GM21447 (cell line): ENCODE results near the gene TSHZ2.

ENCODE experiments used
- ATAC-seq: cut with Tn5 transposase; IDR thresholded peaks from one replicate; pipeline ENCODE4 v1.9.1; 2021; ENCODE audit not compliant: unreplicated experiment

Gene TSHZ2

DNA sequence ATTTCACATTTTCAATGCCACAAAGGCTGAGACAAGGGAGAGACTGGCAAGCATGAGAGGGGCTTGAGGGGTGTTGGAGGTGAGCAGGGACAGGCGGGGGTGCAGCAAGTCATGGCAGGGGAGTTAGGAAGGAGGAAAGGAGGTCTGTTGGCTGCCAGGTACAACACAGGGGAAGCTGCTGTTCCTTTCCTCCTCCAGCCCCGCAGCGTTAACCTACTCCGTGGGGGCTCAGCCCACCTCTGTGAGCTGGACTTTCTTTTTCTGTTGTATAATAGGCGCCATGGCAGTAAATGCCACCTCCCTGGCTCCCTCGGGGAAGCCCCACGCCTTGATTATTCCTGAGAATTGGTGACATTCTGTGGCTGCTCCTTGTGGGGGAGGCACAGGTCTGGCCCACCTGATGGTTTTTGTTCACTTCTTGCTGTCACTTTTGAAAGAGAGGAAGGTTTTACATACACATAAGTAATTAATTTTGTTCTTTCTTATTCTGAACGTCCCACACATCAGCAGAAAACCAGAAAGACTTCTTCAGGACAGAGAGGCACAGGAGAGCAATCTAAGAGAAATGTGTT is 293.2 kb downstream of the TSHZ2 start:
- ATAC-seq: no peak

DNA sequence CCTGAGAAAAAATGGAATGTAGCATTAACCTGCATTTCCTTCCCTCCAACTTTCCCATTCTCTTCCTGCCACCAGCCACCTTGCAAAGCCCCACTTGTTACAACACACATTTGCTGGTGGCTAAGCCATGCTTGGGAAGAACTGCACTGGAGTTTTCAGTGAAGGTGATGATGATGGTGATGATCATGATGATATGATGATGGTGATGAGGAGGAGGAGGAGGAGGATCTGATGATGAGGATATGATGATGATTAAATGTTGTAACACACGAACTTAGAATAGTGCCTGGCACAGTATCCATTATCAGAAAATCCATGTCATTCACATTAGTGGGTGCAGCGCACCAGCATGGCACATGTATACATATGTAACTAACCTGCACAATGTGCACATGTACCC is 297.2 kb downstream of the TSHZ2 start:
- no peak for ATAC-seq

DNA sequence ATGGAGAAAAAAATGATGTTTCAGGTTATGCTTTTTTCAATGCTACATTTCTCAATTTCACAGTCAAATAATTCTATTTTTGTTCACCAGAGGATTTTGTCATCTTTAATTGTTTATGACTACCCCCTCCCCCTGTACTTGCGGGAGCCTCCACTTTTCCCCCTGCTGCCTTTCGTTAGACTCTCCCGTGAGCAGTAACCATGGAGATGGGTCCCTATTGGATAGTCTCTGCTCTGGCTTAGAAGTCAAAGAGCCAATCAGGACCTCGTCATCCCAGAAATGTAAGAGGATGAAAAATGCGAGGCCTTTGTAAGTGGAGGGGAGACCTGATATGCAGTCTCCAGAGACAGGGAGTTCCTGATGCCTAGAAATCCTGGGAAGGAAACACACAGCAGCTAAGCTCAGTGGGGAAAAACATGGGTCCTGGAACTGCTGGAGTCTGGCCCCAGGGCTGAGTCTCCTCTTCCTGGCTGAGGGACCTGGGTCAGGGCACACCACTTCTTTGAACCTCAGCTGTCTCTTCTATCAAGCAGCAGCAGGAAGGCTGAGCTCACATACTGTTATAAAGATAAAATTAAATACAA is 298.7 kb downstream of the TSHZ2 start:
- ATAC-seq: no peak

DNA sequence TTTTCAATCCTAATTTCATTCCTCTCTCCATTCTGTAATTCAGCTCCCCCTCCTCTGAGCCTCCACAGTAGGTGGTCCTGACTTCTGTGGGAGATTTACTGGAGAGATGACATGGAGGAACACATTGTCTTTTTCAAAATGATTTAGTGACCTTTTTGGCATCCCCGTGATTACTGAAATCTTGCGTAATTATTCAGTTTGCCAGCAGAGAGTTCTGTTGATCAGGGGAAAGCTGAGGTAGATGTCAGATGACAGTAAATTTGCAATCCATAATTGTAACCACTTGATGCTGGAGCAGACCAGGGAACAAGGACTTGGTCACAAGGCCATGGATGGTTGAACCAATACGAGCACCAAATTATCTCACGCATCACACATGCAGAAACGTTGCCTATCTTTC is 302.2 kb downstream of the TSHZ2 start:
- no peak for ATAC-seq

DNA sequence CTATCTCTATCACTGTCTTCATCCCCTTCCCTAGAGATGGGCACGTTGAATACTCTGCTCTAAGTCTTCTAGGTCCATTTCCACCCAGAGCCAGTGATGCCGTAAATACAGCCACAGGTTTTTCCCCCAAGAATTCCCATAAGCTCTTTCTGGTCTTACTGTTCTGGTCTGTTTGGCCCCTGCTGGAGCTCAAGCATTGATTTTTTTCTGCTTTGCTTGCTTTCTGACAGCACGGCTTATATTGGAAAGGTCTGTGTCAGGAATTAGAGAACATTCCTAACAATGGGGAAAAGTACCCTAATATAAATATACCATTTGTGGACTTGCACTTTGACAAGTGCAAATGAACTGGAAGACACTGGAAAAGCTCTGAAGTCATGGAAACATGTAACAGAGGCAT is 302.6 kb downstream of the TSHZ2 start:
- no peak for ATAC-seq

DNA sequence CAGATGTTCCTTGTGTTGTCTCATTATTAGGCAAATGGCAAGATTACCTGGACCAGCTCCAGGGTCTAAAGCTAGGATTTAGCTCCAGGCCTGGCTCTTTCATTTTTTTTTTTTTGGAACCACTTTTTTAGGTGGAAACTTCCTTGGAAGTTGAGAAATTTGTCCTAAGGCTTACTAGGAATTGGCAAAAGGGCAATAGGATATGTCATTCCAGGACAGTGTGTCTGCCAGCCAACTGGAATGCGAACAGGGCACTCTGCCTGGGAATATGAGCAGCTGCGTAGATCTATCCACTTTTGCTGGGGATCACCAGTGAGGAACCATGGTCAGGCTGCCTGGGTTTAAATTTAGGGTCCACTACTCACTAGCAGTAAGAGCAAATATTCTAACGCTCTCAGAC is 304.0 kb downstream of the TSHZ2 start:
- ATAC-seq: no peak

DNA sequence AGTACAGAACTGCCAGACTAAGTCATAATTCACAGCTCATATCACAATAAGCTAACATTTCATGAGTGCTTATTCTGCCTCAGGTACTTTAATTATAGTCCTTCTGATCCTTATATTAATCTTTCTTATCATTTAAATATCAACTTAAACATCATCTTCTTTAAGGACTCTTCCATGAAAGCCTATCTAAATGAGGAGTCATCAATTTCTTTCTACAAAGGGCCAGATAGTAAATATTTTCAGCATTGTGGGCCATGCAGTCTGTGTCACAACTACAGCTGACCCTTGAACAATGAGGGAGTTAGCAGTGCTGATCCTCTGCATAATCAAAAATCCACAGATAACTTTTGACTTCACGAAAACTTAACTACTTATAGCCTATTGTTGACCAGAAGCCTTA is 306.4 kb downstream of the TSHZ2 start:
- ATAC-seq: no peak

DNA sequence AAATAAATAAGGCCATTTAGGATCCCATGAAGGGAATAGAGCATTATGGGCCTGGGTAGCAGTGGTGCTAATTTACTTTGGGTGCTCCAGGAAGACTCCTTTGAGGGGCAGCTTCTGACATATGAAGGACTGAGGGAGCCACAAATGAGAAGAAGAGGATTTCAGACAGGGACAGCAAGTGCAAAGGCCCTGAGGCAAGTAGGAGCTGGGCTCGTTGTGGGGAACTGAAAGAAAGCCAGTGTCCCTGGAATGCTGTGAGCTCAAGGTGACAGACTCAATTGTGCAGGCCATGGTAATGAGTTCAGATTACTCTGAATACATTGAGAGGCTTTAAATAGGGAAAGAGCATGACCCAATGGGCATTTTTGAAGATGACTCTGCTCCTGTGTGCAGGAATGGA is 307.6 kb downstream of the TSHZ2 start:
- ATAC-seq: no peak

DNA sequence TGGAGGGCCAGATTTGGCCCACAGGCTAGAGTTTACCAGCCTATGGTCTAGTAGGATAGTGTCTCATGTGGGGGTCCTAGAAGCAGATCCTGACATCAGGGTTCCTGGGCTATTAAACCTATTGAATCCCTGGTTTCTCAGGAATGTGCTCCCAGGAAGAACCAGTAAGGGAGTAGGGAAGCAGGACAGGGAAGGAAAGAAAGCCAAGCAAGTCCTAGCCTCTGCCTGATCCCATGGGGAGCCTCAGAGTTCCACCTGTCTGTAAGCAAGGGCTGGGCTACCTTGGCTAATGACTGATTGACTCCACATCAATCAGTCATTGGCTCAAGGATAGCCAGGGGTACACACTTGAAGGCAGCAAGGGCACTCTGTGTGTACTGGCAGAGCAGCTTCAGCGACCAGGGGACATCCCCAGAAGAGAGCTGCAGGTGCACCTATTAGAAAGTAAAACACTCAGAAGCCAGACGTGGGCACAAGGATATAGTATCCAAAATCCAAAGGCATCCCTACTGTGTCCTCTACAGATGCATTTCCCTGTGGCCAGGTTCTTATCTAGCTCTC is 309.5 kb downstream of the TSHZ2 start:
- no peak for ATAC-seq

DNA sequence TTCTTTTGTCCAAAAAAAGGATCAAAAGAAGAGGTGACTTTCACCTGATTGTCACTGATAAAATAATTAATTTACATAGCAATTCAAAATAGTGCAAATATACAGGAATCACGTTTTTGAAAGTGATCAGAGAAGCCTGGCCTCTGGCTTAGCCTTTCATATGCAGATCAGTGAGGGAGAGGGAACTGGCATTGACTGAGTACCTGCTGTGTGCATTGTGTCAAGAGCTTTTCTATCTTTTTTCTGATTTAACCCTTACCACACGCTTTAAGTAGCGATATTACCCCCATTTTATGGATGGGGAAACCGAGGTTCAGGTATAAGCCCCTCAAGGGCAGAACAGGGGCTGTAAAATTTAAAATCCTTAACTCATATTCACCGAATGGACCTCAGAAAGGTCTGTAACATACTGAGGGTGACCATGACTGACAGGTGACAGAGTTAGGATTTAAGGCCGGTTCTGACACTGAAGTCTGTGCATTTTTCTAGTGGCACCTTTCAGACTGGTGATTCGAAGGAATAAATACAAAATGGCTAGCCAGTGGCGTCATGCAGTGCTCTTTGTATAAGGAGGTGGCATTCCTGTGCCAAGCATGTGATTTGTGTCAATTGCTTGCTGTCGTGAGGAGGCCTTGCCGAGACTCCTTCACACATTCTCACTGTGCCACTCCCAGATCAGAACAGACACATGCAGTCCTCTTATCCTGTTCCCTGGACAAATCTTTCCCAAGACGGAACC is 310.2 kb downstream of the TSHZ2 start:
- ATAC-seq: no peak

DNA sequence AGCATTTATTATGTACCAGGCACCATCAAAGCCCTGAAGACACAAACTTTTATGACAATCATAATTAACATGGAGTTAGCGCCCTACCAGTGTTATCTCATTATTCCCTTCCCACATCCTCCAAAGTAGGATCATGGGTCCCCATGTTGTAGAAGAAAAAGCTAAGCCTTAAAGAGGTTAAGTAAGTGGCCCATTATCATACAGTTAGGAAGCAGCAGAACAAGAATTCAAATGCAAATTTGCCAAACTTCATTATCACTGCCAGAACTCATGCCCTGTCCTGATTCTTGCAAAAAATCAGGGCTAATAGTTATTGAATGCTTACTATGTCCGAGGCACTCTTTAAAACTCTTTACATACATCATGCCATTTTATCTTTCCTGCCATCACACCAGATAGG is 310.9 kb downstream of the TSHZ2 start:
- no peak for ATAC-seq

DNA sequence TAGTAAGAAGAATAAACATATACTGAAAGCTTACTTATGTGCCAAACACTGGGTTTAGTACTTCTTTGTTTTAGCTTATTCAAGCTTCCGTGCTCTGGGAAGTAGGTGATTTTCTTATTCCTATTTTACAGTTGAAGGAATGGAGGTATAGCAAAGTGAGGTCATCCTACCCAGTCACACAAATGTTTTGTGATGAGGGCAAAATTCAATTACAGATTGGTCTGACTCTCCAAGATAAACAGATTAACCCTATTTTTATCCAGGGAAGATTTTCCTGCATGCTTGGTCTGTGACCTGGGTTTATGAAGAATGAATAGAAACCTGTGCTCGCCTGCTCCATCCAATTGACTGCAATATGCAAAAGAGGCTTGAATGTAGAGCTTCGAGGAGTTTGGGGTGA is 311.4 kb downstream of the TSHZ2 start:
- no peak for ATAC-seq

DNA sequence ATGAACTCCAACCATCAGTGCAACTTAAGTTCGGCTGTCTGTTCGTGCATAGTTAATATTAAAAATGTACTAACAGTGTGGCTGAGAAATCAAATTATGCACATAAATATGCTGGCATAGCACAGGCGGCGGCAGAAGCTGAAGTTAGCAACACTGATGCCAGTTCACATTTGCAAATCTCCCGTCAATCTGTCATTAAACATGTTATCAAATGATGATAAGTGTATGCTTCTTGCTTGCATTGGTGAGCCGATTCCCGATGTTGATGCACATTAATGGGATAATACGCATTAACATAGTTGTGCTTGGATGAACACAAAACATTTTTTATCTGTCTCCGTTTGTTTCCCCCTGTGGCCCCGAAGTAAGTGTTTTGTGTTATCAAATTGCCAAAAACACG is 312.1 kb downstream of the TSHZ2 start:
- ATAC-seq: no peak

DNA sequence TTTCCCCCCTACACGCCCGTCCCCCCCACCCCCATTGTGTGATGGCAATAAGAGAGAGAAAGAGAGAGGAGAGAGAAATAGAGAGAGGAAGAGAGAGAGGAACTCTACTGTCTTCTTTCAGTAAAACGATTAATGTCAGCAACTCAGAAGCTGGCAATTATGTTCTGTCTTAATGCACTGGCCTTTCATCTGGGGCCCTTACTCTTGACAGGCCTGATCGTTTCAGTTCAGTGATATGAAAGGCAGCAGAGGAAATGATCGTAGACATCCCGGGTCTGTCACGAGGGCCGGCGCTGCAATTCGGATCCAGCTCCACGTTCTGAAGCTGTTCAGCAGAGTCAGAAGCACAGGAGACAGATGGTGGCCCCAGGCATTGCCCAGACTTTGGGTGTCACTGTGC is 312.5 kb downstream of the TSHZ2 start:
- no peak for ATAC-seq

DNA sequence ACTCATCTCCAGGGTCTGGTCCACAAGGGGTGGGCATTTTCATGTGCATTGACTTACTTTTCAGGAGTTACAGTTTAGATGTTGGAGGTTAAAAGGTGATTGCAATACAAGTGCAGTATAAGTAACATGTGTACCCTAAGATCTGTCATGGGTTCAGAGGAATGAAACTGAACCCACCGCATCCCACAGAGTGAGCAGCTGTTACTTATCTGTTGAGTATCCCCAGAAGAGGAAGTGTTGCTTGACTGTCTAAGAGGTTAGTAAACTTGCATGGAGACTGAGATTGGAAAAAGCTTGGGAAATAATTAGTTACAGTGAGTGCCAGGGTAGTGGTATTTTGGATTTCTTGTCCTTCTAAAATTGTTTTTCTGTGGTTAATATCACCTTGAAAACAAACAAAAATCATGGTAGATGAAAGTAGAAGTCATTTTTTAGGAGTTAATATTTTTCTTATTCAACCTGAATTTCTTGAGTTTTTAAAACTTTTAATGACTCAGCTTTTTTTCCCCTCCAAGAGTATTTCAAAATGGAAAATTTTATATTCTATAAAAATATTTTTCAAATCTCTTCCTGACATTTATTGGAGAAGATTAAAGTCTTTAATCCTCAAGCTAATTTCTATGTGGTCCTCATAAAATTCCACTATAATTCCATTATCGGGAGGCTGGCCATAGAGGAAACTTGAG is 315.3 kb downstream of the TSHZ2 start:
- ATAC-seq: no peak

DNA sequence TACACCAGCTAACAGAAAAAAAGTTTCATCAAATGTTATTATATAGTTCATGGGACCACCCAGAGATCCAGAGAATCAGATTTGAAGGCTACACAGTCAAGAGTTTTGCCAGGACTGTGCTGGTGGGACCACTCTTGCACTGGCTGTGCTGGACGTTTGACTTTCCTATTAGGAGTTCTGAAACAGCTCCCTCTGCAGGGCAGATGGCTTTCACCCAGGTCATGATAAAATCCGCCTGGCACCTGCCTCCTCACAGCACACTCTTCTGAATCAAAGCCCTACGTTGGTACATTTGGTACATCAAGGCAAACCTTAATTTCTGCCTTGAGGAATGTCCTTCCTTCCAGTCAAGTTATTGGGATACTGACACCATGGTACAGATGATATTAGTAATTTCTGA is 319.4 kb downstream of the TSHZ2 start:
- no peak for ATAC-seq

DNA sequence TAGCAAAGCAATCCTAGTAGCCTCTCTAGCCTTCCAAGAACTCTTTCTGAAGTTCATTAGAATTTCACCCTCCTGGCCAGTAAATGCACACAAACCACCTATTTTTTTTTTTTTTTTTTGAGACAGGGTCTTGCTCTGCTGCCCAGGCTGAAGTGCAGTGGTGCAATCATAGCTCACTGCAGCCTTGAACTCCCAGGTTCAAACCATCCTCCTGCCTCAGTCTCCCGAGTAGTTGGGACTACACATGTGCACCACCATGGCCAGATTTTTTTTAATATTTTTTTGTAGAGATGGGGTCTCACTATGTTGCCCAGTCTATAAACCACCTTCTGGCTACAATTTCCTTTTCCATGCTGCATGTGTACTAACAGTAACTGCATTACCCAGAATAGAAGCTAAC is 320.2 kb downstream of the TSHZ2 start:
- ATAC-seq: no peak

DNA sequence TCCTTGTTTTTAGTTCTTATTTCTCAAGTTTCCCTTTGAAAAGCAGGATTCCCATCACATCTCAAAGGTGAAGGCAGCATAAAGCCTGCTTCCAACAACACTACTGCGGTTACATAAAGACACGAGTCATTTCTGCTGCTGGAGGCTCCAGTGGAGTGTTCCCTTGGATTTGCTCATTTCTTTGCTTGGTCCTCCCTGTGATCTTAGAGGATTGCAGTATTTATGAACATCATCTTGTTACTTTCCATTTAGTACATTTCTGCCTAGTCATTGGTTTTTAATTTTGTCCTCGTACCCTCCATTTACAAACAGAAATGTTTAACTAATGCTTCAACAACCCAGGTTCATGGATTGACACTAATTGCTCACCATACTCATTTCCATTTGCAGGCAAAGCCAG is 322.6 kb downstream of the TSHZ2 start:
- ATAC-seq: no peak

DNA sequence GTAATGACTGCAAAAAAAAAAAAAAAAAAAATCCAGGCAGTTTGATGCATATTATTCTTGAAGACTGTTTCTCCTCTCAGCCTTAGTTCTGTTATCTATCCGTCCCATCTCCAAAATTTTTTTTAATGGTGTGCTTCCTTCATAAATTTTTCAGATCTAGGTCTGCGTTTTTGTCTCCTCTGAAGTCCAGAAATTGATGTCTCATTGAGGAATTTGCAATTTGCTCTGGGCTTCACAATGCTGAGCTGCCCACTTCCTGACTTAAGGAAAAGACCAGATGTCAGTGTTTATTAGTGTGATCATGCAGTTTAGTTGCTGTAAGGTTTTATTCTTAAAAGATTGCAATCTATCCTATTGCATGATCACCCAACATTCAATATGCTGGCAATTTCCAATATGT is 323.9 kb downstream of the TSHZ2 start:
- ATAC-seq: no peak

DNA sequence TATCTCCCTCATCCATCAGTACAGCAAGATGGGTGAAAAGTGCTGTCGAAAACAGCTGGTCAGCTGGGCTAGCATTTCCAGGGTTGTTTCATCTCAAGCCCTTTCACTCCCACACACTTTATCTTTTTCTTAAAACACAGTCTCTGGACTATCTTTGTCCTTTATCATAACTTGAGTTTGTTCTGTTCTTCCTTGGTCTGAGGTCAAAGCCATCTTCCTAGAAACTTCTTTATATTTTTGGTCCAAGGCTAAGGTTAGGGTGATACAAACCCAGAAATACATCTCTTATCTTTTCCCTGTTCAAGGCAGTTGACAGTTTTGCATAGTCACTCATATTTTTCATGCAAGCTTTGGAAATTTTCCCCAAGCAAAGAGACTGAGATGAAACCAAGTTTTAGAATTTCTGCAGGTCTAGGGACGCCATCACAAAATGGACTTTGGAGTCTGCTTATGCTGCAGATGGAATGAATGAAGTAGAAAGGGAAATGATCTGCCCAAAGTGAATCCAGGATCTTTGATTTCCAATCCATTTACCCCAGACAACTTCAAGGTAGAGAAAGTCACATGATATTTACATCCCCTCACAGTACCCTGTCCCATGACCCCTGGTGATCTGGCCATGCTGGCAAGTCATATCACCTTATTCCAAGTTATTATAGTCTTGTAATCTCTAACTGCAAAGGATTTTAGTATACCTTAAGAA is 324.4 kb downstream of the TSHZ2 start:
- ATAC-seq: no peak

DNA sequence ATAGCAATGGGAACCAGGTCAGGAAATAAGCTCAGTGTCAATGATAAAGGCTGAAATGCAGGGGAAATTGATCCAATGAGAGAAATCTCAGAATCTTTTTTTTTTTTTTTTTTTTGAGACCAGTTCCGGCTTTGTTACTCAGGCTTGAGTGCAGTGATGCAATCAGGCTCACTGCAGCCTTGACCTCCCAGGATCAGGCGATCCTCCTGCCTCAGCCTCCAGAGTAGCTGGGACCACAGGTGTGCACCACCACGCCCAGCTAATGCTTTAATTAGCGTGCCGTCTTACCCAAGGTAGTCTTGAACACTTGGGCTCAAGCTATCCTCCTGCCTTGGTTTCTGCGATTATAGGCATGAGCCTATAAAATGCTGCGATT is 325.0 kb downstream of the TSHZ2 start:
- ATAC-seq: no peak
